GM04504 (cell line): Measurements from ENCODE around the gene MSI2.

ENCODE experiments used
- DNase-seq: peaks from one replicate; pipeline ENCODE4 v3.0.0-alpha.2; 2012; ENCODE audit warnings: low read depth

The MSI2 gene

GRCh38 chr17:57666946-57667345 is 410.6 kb downstream of the MSI2 start:
- no peak for DNase-seq

GRCh38 chr17:57667461-57667923 is 411.2 kb downstream of the MSI2 start:
- no peak for DNase-seq

GRCh38 chr17:57668332-57668731 is 412.0 kb downstream of the MSI2 start:
- DNase-seq: no peak

DNA sequence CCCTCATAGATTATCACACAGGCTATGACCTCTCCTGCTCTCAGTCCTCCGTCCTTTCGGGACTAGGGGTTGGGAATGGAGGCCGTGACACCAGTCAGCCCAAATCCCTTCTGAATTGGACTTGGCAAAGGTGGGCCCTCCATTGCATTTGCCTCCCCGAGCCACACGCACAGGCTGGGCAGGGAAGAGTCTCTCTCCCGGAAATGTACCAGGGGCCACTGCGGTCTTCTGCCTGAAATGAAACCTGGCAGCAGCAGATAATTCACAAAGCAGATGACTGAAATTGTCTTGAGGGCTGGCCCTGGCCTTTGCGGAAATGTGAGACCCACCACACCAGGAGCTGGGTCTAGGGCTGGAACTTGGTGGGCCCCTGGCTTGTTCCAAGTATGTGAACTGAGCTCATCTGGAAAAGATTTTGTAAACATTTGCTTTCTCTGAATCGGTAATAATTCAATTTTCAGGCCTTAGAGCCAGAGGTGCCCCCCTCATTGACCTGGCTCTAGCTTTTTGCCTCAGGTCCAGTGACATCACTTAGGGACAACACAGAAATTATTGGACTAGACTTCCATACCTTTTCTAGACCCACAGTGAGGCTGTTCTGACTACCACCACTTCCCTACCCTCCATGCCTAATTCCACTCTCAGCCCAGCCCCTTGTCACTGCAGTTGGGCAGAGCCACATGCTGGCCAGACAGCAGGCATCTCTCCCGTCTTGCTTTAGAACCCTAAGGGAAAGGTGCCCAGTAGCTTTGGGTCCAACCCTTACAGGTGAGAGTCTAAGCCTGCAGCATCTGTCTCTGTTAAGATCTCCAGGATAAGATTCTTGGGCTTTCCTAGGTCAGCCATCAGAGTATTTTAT is 413.6 kb downstream of the MSI2 start:
- DNase-seq: no peak

DNA sequence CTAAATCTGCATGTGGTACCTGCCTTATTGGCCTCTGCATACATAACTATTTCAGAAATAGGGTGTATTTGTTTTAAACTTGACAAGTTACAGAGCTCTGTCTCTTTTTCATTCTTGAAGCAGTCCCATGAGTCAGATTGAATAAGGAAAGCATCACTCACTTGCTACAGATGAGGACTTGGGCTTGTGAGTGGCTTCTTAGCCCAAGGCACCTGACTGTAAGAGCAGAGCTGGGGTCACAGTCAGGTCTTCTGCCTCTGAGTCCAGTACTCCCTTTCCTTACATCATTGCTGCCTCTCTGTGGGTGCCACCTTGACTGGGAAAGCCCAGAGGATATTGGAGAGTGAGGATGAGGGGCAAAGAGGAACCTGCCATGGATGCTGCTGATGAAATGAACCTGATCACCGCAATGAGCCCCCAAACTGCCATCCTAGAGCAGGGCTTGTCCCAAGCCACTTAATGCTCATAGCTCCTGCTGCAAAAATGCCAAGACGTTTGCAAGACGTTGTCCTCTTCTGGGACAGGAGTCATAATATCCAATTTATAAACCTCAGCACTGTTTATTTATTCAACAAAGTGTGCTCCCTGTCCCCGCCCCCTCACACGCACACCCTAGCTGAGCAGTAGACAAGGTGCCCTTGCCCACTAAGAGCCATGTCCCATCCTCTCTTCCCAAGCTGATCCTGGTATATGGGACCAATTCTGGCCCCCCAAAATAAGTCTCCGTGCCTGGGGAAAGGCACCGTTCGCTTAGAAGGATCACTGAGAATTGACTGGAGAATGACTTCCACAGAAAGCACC is 414.6 kb downstream of the MSI2 start:
- DNase-seq: no peak

DNA sequence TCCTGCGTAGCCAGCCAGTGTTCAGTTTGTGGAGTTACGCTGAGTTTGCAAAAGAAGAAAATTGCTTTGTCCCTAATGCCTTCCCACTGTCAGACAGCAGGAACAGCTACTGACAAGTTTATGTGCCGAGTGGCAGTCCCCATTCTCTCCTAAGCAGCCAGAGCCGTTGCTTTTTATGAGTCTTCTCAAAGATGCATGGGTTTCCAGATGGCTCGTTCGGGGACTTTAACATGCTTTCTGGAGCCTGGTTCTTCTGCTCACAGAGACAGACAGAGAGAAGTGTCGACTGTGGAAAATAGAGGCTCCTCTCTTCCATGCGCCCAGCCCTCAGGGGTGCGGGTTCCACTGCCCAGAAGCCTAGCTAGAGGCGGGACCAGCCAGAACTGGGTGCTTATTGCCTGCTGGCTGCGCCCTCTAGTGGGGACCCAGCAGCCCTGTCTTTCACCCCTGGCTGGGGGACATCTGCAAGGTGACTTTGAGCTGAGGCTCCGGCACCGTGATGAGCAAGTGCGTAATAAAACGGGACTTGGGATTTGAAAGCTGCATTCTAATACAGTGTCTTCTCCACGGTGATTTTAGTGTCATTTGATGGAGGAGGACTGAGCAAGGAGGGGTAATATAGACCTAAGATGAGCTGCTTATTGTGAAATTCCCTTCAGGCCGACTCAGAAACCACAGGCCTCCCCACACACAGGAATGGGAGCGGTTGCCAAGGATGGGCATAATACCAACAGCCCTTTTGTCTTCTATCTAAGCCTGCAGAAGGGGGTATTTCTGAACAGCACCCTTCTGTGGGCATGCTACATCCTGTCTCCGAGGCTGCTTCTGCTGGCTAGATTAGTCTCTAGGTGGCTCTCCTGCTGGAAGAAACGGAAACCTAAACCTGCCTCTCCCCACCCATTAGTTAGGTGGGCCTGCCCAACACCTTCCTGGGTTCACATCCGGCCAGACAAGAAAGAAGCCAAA is 415.6 kb downstream of the MSI2 start:
- peak; percentile 39 for DNase-seq

DNA sequence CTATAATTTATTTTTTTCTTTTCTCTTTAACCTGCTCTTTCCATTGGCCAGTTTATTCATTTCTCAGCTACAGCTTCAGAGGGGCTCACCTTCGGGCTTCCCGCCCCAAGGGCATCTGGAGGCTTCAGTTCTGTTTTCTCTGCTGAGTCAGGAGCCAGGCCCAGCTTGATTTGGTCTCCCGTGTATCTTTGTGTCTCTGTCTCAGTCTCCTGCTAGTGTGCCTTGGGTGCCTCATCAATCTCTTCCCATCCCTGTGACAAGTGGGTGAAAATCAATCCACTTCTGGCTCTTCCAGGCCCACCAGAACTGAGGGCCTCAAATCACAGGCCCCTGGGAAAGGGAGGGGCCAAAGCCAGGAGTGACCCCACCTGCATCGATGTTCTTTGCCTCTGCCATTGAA is 416.6 kb downstream of the MSI2 start:
- DNase-seq: no peak

GRCh38 chr17:57674894-57675293 is 418.6 kb downstream of the MSI2 start:
- no peak for DNase-seq

DNA sequence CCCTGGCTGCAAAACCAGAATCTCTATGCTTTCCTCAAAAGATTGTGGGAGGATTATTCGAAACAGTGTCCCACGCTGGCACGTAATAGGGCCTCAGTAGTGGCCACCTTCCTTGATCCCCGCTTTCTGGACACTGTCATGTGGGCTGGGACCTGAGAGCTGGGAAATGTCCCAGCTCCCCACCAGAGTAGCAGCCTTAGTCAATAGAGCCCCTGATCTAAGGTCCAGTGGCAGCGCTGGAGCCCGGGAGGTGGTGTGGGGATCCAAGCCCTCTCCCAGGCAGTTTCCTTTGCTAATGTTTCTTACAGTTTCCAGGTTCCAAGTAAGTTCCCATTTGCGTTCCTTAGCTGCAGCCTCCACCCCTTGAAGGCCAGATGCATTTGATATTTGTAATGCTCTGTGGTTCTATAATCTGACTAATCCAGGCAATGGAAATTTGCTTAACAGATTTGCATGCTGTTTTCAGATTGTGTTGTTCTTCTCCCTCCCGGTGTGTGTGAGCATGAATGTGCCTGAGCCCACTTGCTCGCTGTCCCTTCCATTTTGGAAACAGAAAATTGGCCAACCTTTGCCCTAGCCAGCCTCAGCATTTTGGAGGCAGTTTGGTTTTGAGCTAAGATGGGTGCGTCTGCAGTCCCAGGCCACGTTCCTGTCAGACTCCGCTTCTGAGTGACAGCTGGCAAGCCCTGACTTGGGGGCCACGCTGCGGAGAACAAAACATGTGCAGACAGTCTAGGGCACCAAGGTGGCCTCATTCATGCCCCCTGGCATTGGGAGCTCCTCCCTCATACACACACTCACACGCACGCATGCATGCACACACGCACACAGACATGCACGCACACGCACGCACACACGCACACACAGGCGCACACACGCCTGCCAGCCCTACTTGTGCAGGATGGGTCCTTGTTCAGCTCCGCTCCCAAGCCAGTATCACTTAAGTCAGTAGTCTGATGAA is 419.4 kb downstream of the MSI2 start:
- DNase-seq: no peak

- DNase-seq: no peak
These were observed 420.2 kb downstream of the MSI2 start for GRCh38 chr17:57676543-57676942.

DNA sequence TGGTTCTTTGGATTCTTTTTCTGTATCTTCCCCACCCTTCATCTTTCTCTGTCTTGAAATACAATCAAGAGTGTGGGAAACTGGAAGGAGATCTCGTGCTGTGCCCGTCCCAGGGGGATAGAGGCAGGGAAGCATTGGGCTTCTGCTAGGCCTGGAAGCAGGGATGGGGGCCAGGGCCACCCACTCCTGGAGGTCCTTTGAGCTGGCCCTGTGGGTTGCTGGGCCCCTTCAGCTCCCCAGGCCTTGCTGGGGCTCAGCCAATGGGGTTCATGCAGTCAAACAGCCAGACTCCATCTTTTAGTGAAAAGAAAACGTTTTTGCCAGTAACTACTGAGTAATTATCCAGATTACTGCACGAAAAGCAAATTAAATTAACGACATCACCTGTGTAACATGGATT is 421.0 kb downstream of the MSI2 start:
- no peak for DNase-seq

DNA sequence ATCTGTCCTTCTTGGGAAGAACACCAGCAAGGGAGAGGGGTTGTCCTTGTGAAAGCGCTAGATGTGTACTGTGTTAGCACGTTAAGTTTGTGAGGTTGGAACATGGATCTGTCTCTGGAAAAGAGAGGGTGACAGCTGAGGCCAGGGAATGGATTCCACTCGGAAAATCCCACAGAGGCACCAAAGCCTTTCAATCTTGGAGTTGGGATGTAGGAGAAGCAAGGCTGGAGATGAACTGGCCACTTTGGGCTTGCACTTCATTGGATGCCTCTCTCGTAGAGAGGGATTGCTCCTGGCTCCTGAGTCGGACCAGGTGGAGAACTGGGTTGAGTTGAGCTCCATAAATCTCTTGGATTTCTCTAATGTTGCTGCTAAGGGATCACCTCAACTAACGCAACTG is 421.5 kb downstream of the MSI2 start:
- DNase-seq: no peak

GRCh38 chr17:57678393-57678792 is 422.1 kb downstream of the MSI2 start:
- no peak for DNase-seq

DNA sequence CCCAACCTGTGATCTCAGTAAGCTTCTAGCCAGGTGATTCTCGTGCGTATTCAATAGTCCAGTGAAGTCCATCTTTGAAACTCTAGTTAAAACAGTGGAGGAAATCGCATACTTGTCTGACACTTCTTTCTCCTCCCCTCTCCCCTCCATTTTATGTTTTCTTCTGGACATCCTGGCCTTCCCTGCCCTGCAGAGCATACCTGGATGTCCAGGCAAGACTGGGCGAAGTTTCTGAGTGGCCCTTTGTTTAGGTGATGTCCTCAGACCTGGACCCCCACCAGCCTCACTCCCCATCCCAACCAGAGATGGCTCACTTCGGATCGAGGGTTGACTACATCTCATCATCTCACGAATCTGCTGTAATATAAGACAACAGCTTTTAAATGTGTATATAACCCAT is 423.0 kb downstream of the MSI2 start:
- DNase-seq: no peak

DNA sequence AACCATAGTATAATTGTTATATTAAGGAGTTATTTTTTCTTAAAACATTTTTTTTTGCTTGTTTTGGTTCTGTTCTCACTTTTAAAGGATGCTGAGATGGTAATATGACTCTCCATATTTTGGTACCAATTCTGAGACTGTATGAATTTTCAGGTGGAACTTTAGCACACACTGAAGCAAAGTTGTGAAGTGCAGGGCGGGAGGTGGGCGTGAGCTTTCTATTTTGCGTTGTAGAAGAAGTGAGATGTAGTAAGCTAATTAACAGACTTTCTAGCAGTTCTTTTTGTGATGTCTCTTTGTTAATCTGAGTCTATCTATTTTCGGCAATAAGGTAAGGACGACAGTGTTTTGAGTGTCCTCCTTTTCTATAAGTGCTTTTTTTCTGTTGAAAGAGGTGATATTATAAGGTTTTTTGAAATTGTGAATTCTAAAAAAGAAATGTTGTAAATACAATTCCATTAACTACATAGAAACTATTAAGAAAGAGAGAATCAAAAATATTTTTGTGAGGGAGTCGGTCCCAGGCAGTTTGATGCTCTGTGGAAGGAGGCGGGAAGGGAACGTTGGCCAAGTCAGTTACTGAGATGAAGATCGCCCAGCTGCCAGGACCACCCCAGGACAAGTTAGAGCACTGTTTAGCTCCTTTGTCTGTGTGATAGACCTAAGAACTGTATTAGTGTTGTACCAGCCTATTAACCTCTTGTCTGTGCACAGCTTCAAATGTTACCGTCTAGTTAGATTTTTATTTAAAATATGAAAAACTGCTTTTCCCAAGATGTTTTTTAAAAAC is 423.8 kb downstream of the MSI2 start:
- DNase-seq: no peak

GRCh38 chr17:57682701-57683100 is 426.4 kb downstream of the MSI2 start:
- no peak for DNase-seq

- no peak for DNase-seq
These were observed 428.6 kb downstream of the MSI2 start for GRCh38 chr17:57684711-57685498.

DNA sequence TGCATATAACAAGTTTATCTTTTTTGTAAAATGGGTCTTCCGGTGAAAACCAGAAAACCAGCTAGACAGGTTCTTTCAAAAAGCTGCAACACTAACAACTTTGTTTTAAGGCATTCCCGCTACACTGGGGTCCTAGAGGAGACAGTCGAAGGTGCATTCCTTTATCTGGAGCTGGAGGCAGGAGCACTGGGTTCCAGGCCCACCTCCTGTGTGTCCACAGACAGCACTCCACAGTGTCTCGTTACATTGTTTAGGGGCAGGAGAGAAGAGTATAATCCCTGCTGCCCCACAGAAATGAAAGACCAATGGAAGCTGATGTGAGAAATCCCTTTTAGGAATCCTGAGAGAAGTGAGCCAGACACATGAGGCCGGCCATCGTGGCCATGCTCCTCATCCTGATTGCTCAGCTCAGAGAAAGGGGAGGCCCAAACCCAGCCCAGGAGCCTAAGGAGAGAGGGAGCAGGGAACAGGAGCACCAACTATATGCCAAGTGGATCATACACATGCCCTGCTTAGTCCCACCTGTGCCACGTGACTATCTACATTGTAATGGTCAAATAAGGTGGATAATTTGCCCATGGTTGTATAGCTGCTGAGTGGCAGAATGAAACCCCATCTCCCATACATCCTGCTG is 429.3 kb downstream of the MSI2 start:
- no peak for DNase-seq

GRCh38 chr17:57687642-57688041 is 431.3 kb downstream of the MSI2 start:
- DNase-seq: no peak
